Measurements from ENCODE around the gene CD34. TPM values are rescaled to one million over a fixed set of nuclear protein-coding genes. Genes with fewer than 3 reads are reported as not detected.

The CD34 gene
- total RNA-seq, 6 experiments from 2014 or later, result 0.31 to 0.60 (median 0.52) TPM

GRCh38 chr1:207956986-207957385 lies 46.1 kb upstream of the CD34 start:
- H3K27me3 Mint-ChIP-seq (ENCODE audit: insufficient read depth), result peaks cover 33% of the 10 kb centered on the region
- DNase-seq, result no peak
- H3K36me3 Mint-ChIP-seq (ENCODE audit: low read depth), result peaks cover 8% of the 10 kb centered on the region
- H3K27ac Mint-ChIP-seq, result no peak overlapping the region
- no peak overlapping the region for H3K4me3 Mint-ChIP-seq
- no peaks in the 10 kb centered on the region for H3K4me1 Mint-ChIP-seq (ENCODE audit: low read depth)
- TF ChIP-seq CTCF (IDR thresholded peaks at IDR 0.05), result no peak
- 0 out of 2 replicates have a peak, but pooled peaks cover 4% of the 10 kb centered on the region for H3K9me3 Mint-ChIP-seq

- Mint-ChIP-seq H3K4me3 (no peak overlapping the region), H3K4me1 (ENCODE audit: low read depth) (no peaks in the 10 kb centered on the region), H3K9me3 (0 out of 2 replicates have a peak, but pooled peaks cover 4% of the 10 kb centered on the region), H3K36me3 (ENCODE audit: low read depth) (peaks cover 8% of the 10 kb centered on the region), H3K27me3 (ENCODE audit: insufficient read depth) (peaks cover 28% of the 10 kb centered on the region), H3K27ac (no peak overlapping the region)
- no peak for TF ChIP-seq CTCF (IDR thresholded peaks at IDR 0.05)
- no peak for DNase-seq
Measured at GRCh38 chr1:207954104-207954503, 43.2 kb upstream of the CD34 start.

- Mint-ChIP-seq H3K27ac (no peak overlapping the region), H3K9me3 (0 out of 2 replicates have a peak, but pooled peaks cover 4% of the 10 kb centered on the region), H3K36me3 (ENCODE audit: low read depth) (peaks cover 8% of the 10 kb centered on the region), H3K27me3 (ENCODE audit: insufficient read depth) (peaks cover 28% of the 10 kb centered on the region), H3K4me1 (ENCODE audit: low read depth) (no peaks in the 10 kb centered on the region), H3K4me3 (no peak overlapping the region)
- no peak for TF ChIP-seq CTCF (IDR thresholded peaks at IDR 0.05)
- no peak for DNase-seq
Measured at GRCh38 chr1:207952617-207953542, 42.0 kb upstream of the CD34 start.

- H3K36me3 Mint-ChIP-seq (ENCODE audit: low read depth), result peaks cover 8% of the 10 kb centered on the region
- H3K4me3 Mint-ChIP-seq, result no peak overlapping the region
- no peaks in the 10 kb centered on the region for H3K4me1 Mint-ChIP-seq (ENCODE audit: low read depth)
- no peak for TF ChIP-seq CTCF (IDR thresholded peaks at IDR 0.05)
- H3K27ac Mint-ChIP-seq, result no peak overlapping the region
- 0 out of 2 replicates have a peak, but pooled peaks cover 4% of the 10 kb centered on the region for H3K9me3 Mint-ChIP-seq
- DNase-seq, result no peak
- H3K27me3 Mint-ChIP-seq (ENCODE audit: insufficient read depth), result peaks cover 22% of the 10 kb centered on the region
Measured at GRCh38 chr1:207951652-207952051, 40.7 kb upstream of the CD34 start.

- 0 out of 2 replicates have a peak, but pooled peaks cover 4% of the 10 kb centered on the region for H3K9me3 Mint-ChIP-seq
- H3K4me3 Mint-ChIP-seq, result no peak overlapping the region
- no peak for DNase-seq
- H3K27ac Mint-ChIP-seq, result no peak overlapping the region
- H3K4me1 Mint-ChIP-seq (ENCODE audit: low read depth), result no peaks in the 10 kb centered on the region
- H3K27me3 Mint-ChIP-seq (ENCODE audit: insufficient read depth), result peaks cover 17% of the 10 kb centered on the region
- no peak for TF ChIP-seq CTCF (IDR thresholded peaks at IDR 0.05)
- peaks cover 8% of the 10 kb centered on the region for H3K36me3 Mint-ChIP-seq (ENCODE audit: low read depth)
Measured at GRCh38 chr1:207950750-207951149, 39.8 kb upstream of the CD34 start.
